Panc1 (cell line): ENCODE results near the gene SMAP2. TPM values are rescaled to one million over a fixed set of nuclear protein-coding genes. Genes with fewer than 3 reads are reported as not detected.

ENCODE experiments used
- ATAC-seq: fragments of 200-7000 bp; cut with Tn5 transposase; 2 replicates; pipeline ENCODE4 v1.9.1; 2020; ENCODE audit warnings: mild to moderate bottlenecking, moderate library complexity
- BruUV-seq: library from RNA; stranded (reverse); fragments of 400-500 nt; replicated peaks from 2 replicates; lab custom pipeline; 2021; lab: Mats Ljungman, UMichigan
- CTCF ChIA-PET: fragments of 300-600 bp; sonication (Branson Sonifier 250); formaldehyde crosslinking; loops from one replicate; lab custom pipeline; 2022; ENCODE audit warnings: antibody characterized with exemption; lab: Charles Lee
- POLR2A ChIA-PET: fragments of 300-600 bp; sonication (Branson Sonifier 250); formaldehyde crosslinking; loops from one replicate; lab custom pipeline; 2022; ENCODE audit warnings: antibody characterized with exemption; lab: Charles Lee
- DNase-seq: peaks from one replicate; pipeline ENCODE4 v3.0.0-alpha.2; 2010; ENCODE audit warnings: low read depth, low spot score
- H3K27ac ChIP-seq: 2 replicates; pipeline ENCODE4 v1.5.1; 2011; ENCODE audit warnings: mild to moderate bottlenecking, low read length, inconsistent platforms
- H3K27me3 ChIP-seq: fragments of 200-500 bp; sonication (Bioruptor generic); 2 replicates; pipeline ENCODE4 v1.6.0; 2014; ENCODE audit warnings: low read length, inconsistent platforms; ENCODE audit not compliant: control insufficient read depth, insufficient read depth
- H3K36me3 ChIP-seq: fragments of 200-500 bp; sonication (Bioruptor generic); 2 replicates; pipeline ENCODE4 v1.5.1; 2014; ENCODE audit warnings: inconsistent platforms, mild to moderate bottlenecking, low read length, moderate library complexity; ENCODE audit not compliant: control insufficient read depth, insufficient read depth
- H3K4me1 ChIP-seq: 2 replicates; pipeline ENCODE4 v1.5.1; 2011; ENCODE audit warnings: inconsistent platforms, mild to moderate bottlenecking, low read length, moderate library complexity; ENCODE audit not compliant: control insufficient read depth, insufficient read depth
- H3K4me3 ChIP-seq, 2 experiments: 2 replicates each; pipeline ENCODE4 v1.5.1; 2011 to 2012; ENCODE audit warnings: low read depth in 2 of 2, low read length in 2 of 2, mild to moderate bottlenecking in 2 of 2, inconsistent platforms in 1 of 2, moderate library complexity in 1 of 2
- H3K9me3 ChIP-seq: fragments of 200-500 bp; sonication (Bioruptor generic); 2 replicates; pipeline ENCODE4 v1.5.1; 2014; ENCODE audit warnings: low read depth, mild to moderate bottlenecking, inconsistent platforms, low read length, moderate library complexity; ENCODE audit not compliant: control insufficient read depth, insufficient read depth
- CTCF ChIP-seq: fragments of 450-650 bp; IDR thresholded peaks from 2 replicates; pipeline ENCODE4 v1.5.1; 2017; ENCODE audit warnings: mild to moderate bottlenecking
- POLR2AphosphoS5 ChIP-seq: IDR thresholded peaks from 2 replicates; pipeline ENCODE4 v1.6.1; 2012; ENCODE audit warnings: mild to moderate bottlenecking, low read depth, low read length, moderate library complexity
- REST ChIP-seq, 2 experiments: IDR thresholded peaks; 2 replicates each; pipeline ENCODE4 v1.6.1; 2011 to 2012; ENCODE audit warnings: low read depth in 2 of 2, control low read depth in 1 of 2, low read length in 1 of 2, mild to moderate bottlenecking in 1 of 2, moderate library complexity in 1 of 2; ENCODE audit not compliant: insufficient read depth in 1 of 2
- SIN3A ChIP-seq: IDR thresholded peaks from 2 replicates; pipeline ENCODE4 v1.6.1; 2012; ENCODE audit warnings: low read depth, mild to moderate bottlenecking, low read length, moderate library complexity, borderline replicate concordance; ENCODE audit not compliant: insufficient read depth
- TCF7L2 ChIP-seq: IDR thresholded peaks from 2 replicates; pipeline ENCODE4 v1.6.1; 2011; ENCODE audit warnings: mild to moderate bottlenecking, low read depth, low read length, inconsistent platforms
- in situ Hi-C: cut with HindIII; loops from 2 replicates; pipeline ENCODE4 v1.10.0; 2016; ENCODE audit warnings: low sequenced_read_pairs, low pct_unique_long_range_greater_than_20kb
- intact Hi-C: fragments of 100-400 bp; cut with micrococcal nuclease; formaldehyde crosslinking; loops from one replicate; pipeline ENCODE4 v1.10.0; 2022; ENCODE audit not compliant: unreplicated experiment
- total RNA-seq: library from RNA; stranded (reverse); gene quantifications from one replicate; pipeline ENCODE4 v1.2.1, GENCODE V29; 2021; ENCODE audit not compliant: unreplicated experiment

SMAP2 gene
- total RNA-seq, 1 experiment from 2014 or later: 21.5 TPM

- DNase-seq: no peak
- Histone ChIP-seq H3K27me3 (no peaks in the 10 kb centered on the region), H3K4me1 (peaks cover 13% of the 10 kb centered on the region), H3K27ac (no peak overlapping the region), H3K9me3 (no peaks in the 10 kb centered on the region), H3K36me3 (no peaks in the 10 kb centered on the region), H3K4me3 (no peak overlapping the region)
- ChIA-PET CTCF (no interaction called here), POLR2A (no interaction called here)
- in situ Hi-C loops (no loop called here), intact Hi-C loops (no loop called here)
- TF ChIP-seq REST (IDR thresholded peaks at IDR 0.05; ENCODE audit: insufficient read depth in 1 of 2, low read depth in 2 of 2, low read length in 1 of 2) (no peak), POLR2AphosphoS5 (no peak), SIN3A (no peak), CTCF (no peak), TCF7L2 (no peak)
- ATAC-seq: no peak
- BruUV-seq: no TSS peak
These were observed 17.3 kb downstream of the SMAP2 start for GRCh38 chr1:40390857-40391256.

- DNase-seq: no peak
- no peak for ATAC-seq
- Histone ChIP-seq H3K9me3 (no peaks in the 10 kb centered on the region), H3K4me3 (no peak overlapping the region), H3K27me3 (no peaks in the 10 kb centered on the region), H3K27ac (no peak overlapping the region), H3K4me1 (peaks cover 8% of the 10 kb centered on the region; the same call in 1 of the 2 replicates), H3K36me3 (no peaks in the 10 kb centered on the region)
- ChIA-PET POLR2A (no interaction called here), CTCF (interaction anchor here (1.1 kb wide), 1 partner anchor 75 kb away, joined by 3 read pairs; no protein-coding TSS in a partner anchor)
- TF ChIP-seq TCF7L2 (no peak), SIN3A (no peak), POLR2AphosphoS5 (no peak), CTCF (no peak), REST (IDR thresholded peaks at IDR 0.05; ENCODE audit: insufficient read depth in 1 of 2, low read depth in 2 of 2, low read length in 1 of 2) (no peak)
- intact Hi-C loops: no loop called here
- in situ Hi-C loops: no loop called here
- no TSS peak for BruUV-seq
These were observed 18.2 kb downstream of the SMAP2 start for GRCh38 chr1:40391688-40392145.
